Activated T-cell treated with anti-CD3 and anti-CD28 coated beads, Interleukin-2, amount 50 U/mL, for 72 hours (primary cell): Measurements from ENCODE around the gene LRP3. TPM values are rescaled to one million over a fixed set of nuclear protein-coding genes. Genes with fewer than 3 reads are reported as not detected.
"Not testable (repeated sequence)": the region's sequence is repeated elsewhere in the genome, so short reads cannot be mapped to it uniquely, and the experiment has no call there.

ENCODE experiments used
- ATAC-seq, 2 donors: fragments of 150-1000 bp; cut with Tn5 transposase; replicated peaks in 1 of 2; 2 replicates each; pipeline ENCODE4 v1.10.0; 2021; ENCODE audit warnings: moderate library complexity in 2 of 2, mild to moderate bottlenecking in 1 of 2
- DNase-seq, 2 donors: peaks; one replicate each; pipeline ENCODE4 v3.0.0; 2021 to 2022; ENCODE audit warnings: mixed read lengths in 1 of 2
- H3K27ac Mint-ChIP-seq: one replicate; pipeline ENCODE4 v1.8.0; 2022; ENCODE audit warnings: mild to moderate bottlenecking, moderate library complexity, mixed read lengths
- H3K27me3 Mint-ChIP-seq: one replicate; pipeline ENCODE4 v1.8.0; 2022; ENCODE audit warnings: low read depth, mixed read lengths
- H3K36me3 Mint-ChIP-seq, 2 donors: one replicate each; pipeline ENCODE4 v1.8.0; 2022; ENCODE audit warnings: mixed read lengths in 2 of 2, mild to moderate bottlenecking in 1 of 2; ENCODE audit not compliant: insufficient read depth in 2 of 2
- H3K4me1 Mint-ChIP-seq: one replicate; pipeline ENCODE4 v1.8.0; 2022; ENCODE audit warnings: low read depth, mixed read lengths
- H3K4me3 Mint-ChIP-seq, 2 donors: one replicate each; pipeline ENCODE4 v1.8.0; 2022; ENCODE audit warnings: mild to moderate bottlenecking in 2 of 2, mixed read lengths in 2 of 2, moderate library complexity in 2 of 2
- H3K9me3 Mint-ChIP-seq, 2 donors: one replicate each; pipeline ENCODE4 v1.8.0; 2022; ENCODE audit warnings: mixed read lengths in 2 of 2
- total RNA-seq, 2 donors: library from RNA; stranded (reverse); gene quantifications; one replicate each; pipeline ENCODE4 v1.2.3, GENCODE V29; 2022

The LRP3 gene
- total RNA-seq, 2 donors from 2014 or later = 0.10 TPM; not detected in 1

DNA sequence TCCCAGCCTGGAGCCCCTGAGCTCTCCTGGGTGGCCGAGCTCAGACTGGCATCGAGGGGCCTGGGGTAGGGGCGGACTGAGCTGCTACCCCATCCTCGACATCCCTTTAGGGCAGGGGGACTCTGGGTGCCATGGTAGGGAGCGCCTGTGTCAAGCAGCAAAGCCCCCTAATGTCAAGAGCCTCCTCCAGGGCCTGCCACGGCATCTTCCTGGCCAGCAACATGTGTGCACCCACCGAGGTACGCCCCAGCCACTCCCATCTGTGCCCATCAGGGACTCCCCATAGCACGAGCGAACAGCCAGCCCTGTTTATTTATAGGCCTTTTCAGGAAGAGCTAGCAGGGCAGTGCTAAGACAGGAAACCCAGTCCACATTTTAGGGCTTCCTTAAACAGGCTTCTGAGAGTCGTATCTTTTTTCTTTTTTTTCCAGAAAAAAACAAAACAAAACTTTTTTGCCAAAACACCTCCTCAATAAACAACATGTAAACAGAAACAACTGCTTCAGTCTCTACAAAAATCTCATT lies 14.3 kb downstream of the LRP3 start:
- Mint-ChIP-seq H3K36me3 (no peaks in the 10 kb centered on the region), H3K27ac (no peak overlapping the region), H3K4me1 (no peaks in the 10 kb centered on the region), H3K9me3 (no peaks in the 10 kb centered on the region), H3K27me3 (no peaks in the 10 kb centered on the region), H3K4me3 (no peak overlapping the region)
- DNase-seq (no peak), ATAC-seq (no peak)

DNA sequence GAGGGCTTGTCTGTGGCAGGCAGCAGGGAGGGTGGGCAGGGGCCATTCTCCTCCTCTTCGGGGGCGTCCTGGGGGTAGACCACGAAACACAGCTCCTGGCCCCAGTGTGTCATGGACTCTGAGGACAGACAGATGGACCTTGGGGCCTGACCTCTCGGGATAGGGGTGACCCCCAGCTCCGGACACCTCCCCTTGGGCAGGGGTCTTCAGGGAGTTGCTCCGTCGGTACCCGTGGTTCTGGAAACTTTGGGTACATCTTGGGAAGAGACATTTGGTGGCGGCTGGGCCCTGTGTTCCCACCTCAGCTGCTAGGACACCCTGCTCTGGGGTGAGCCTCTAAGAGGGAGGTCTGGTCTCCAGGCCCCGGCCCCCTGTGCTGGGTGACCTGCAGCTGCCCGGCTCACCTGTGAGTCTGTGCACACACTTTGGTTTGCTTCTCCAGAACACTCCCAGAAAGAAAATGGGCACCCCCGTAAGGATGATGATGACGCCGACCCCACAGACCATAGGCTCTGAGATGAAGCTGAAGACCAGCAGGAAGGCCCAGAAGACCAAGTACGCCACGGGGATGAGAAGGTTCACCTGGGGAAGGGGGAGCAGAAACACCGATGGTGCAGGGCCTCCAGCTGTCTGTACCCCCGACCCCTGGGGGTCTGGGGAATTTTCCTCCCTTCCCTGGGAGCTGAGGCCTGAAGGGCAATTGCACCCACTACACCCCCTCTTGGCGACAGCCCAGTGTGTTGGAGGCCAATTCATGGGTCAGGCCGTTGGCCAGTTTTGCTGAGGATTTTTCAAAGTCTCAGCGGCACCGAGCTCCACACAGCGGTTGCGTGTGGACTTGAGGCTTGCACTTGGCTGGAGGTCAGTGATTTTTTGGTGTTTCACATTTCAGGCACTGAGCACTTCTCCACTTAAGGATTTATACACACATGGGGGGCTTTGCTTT lies 15.0 kb downstream of the LRP3 start:
- H3K27ac Mint-ChIP-seq = no peak overlapping the region
- no peaks in the 10 kb centered on the region for H3K27me3 Mint-ChIP-seq
- ATAC-seq (no peak), DNase-seq (no peak)
- no peaks in the 10 kb centered on the region for H3K9me3 Mint-ChIP-seq
- no peaks in the 10 kb centered on the region for H3K36me3 Mint-ChIP-seq
- no peak overlapping the region for H3K4me3 Mint-ChIP-seq
- H3K4me1 Mint-ChIP-seq = no peaks in the 10 kb centered on the region

GRCh38 chr19:33209850-33210230 lies 15.7 kb downstream of the LRP3 start:
- H3K4me1 Mint-ChIP-seq, ATAC-seq, DNase-seq, H3K4me3 Mint-ChIP-seq, H3K9me3 Mint-ChIP-seq, H3K27ac Mint-ChIP-seq, H3K36me3 Mint-ChIP-seq, H3K27me3 Mint-ChIP-seq: not testable (repeated sequence)

GRCh38 chr19:33210266-33210940 lies 16.3 kb downstream of the LRP3 start:
- Mint-ChIP-seq H3K27me3 (no peaks in the 10 kb centered on the region), H3K27ac (no peak overlapping the region), H3K4me1 (no peaks in the 10 kb centered on the region), H3K9me3 (no peaks in the 10 kb centered on the region), H3K36me3 (no peaks in the 10 kb centered on the region), H3K4me3 (no peak overlapping the region)
- ATAC-seq (no peak), DNase-seq (no peak)

DNA sequence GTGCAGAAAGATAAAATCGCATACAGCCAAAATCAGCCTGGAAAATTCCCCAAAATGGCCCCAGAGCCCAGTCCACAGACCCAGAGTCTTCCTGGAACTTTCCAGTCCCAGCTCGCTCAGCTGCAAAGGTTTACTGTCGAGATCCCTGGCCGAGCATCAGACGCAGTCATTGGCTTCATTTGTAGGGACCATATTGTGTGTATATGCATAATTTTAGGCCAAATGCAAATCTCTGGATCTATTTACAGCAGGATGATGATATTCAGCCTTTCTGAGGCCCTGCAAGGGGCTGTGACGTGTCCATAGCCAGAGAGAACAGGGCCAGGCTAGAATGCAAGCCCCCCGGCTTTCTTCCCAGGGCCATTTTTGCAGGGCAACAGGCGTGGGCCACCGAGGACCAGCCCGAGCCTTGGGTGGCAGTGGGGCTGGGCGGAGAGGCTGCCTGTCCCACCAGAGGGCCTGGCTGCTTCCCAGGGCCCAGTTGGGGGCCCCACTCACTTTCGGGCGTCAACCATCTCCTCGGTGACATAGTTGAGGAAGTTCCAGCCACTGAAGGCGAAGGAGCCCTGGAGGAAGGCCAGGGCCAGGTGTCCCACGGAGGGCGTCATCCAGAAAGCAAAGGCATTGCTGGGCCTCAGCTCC lies 17.8 kb downstream of the LRP3 start:
- Mint-ChIP-seq H3K9me3 (no peaks in the 10 kb centered on the region), H3K4me1 (no peaks in the 10 kb centered on the region), H3K27ac (no peak overlapping the region), H3K4me3 (no peak overlapping the region), H3K36me3 (no peaks in the 10 kb centered on the region), H3K27me3 (no peaks in the 10 kb centered on the region)
- no peak for DNase-seq
- no peak for ATAC-seq

DNA sequence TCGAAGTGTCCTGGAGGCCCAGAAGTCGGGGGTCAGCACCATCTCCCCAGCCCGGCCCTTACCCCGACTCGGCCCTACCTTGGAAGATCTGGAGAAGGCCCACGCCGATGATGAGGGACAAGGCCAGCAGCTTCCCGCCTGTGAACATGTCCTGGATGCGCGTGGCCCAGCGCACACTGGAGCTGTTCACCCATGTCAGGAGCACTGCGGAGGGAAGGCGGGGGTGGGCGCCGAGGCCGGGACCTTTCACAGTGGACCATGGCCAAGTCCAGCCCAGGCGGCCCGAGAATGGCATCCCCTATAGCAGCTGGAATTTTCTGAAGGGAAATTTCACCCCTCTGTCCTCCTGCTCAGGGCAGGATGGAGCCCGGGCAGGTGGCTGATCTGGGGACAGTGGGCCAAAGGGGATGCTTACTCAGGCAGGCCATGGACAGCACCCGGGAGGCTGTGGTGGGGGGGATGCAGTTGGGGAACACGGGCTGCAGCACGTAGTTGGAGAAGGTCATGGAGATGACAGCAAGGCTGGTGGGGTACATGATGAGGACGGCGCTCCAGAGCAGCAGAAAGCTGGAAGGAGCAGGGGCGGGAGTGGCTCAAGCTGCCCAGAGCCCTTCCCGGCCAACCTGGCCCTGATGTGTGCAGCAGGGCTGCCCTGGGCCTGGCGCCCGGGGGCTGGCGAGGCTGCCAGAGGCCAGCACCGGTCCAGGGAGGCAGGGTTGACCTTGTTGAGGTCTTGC lies 18.5 kb downstream of the LRP3 start:
- Mint-ChIP-seq H3K36me3 (no peaks in the 10 kb centered on the region), H3K27me3 (no peaks in the 10 kb centered on the region), H3K4me3 (no peak overlapping the region), H3K9me3 (no peaks in the 10 kb centered on the region), H3K4me1 (no peaks in the 10 kb centered on the region), H3K27ac (no peak overlapping the region)
- no peak for DNase-seq
- no peak for ATAC-seq

- Mint-ChIP-seq H3K4me3 (no peak overlapping the region), H3K4me1 (no peaks in the 10 kb centered on the region), H3K27ac (no peak overlapping the region), H3K27me3 (no peaks in the 10 kb centered on the region), H3K36me3 (no peaks in the 10 kb centered on the region), H3K9me3 (no peaks in the 10 kb centered on the region)
- ATAC-seq = no peak
- no peak for DNase-seq
Observed at GRCh38 chr19:33214596-33214995, 20.5 kb downstream of the LRP3 start.

- H3K9me3 Mint-ChIP-seq = no peaks in the 10 kb centered on the region
- no peak for DNase-seq
- H3K27me3 Mint-ChIP-seq = peaks cover 6% of the 10 kb centered on the region
- H3K36me3 Mint-ChIP-seq = no peaks in the 10 kb centered on the region
- no peak overlapping the region for H3K27ac Mint-ChIP-seq
- no peak for ATAC-seq
- no peaks in the 10 kb centered on the region for H3K4me1 Mint-ChIP-seq
- no peak overlapping the region for H3K4me3 Mint-ChIP-seq
Observed at GRCh38 chr19:33215438-33216197, 21.5 kb downstream of the LRP3 start.

DNA sequence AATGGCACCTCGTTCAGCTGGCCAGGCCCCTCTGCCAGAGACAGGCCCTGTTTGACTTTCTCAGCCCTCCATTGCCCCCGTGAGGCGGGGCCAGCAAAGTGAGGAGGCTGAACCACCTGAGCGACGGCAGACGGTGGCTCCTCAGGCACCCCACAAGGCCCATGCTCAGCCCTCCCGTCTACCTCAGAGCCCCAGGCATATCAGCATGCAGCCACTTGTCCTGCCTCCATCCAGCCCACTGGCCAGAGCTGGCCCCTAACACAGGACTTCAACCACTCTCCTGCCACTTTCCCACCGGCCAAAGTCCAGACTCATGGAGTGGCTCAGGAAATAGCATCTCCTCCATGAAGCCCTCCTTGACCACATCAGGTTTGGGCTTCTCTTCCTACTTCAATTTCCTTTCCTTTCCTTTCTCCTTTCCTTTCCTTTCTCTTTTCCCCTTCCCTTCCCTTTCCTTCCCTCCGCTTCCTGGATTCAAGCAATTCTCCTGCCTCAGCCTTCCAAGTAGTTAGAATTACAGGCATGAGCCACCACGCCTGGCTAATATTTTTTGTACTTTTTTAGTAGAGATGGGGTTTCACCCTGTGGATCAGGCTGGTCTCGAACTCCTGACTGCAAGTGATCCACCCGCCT lies 22.2 kb downstream of the LRP3 start:
- H3K36me3 Mint-ChIP-seq = no peaks in the 10 kb centered on the region
- H3K27me3 Mint-ChIP-seq = peaks cover 13% of the 10 kb centered on the region
- H3K4me1 Mint-ChIP-seq = no peaks in the 10 kb centered on the region
- no peak overlapping the region for H3K4me3 Mint-ChIP-seq
- DNase-seq = no peak
- H3K9me3 Mint-ChIP-seq = no peaks in the 10 kb centered on the region
- no peak for ATAC-seq
- no peak overlapping the region for H3K27ac Mint-ChIP-seq

- DNase-seq = no peak
- peaks cover 19% of the 10 kb centered on the region for H3K27me3 Mint-ChIP-seq
- H3K4me3 Mint-ChIP-seq = no peak overlapping the region
- no peaks in the 10 kb centered on the region for H3K9me3 Mint-ChIP-seq
- ATAC-seq = no peak
- H3K27ac Mint-ChIP-seq = no peak overlapping the region
- no peaks in the 10 kb centered on the region for H3K36me3 Mint-ChIP-seq
- H3K4me1 Mint-ChIP-seq = no peaks in the 10 kb centered on the region
Observed at GRCh38 chr19:33217881-33218280, 23.8 kb downstream of the LRP3 start.

GRCh38 chr19:33219261-33219815 lies 25.2 kb downstream of the LRP3 start:
- DNase-seq (no peak), ATAC-seq (no peak)
- no peaks in the 10 kb centered on the region for H3K9me3 Mint-ChIP-seq
- H3K4me3 Mint-ChIP-seq = no peak overlapping the region
- no peak overlapping the region for H3K27ac Mint-ChIP-seq
- no peaks in the 10 kb centered on the region for H3K4me1 Mint-ChIP-seq
- no peaks in the 10 kb centered on the region for H3K36me3 Mint-ChIP-seq
- H3K27me3 Mint-ChIP-seq = peaks cover 25% of the 10 kb centered on the region

- no peaks in the 10 kb centered on the region for H3K36me3 Mint-ChIP-seq
- H3K4me1 Mint-ChIP-seq = no peaks in the 10 kb centered on the region
- no peak for DNase-seq
- H3K9me3 Mint-ChIP-seq = no peaks in the 10 kb centered on the region
- H3K4me3 Mint-ChIP-seq = no peak overlapping the region
- ATAC-seq = no peak
- H3K27ac Mint-ChIP-seq = no peak overlapping the region
- H3K27me3 Mint-ChIP-seq = peaks cover 33% of the 10 kb centered on the region
Observed at GRCh38 chr19:33220115-33220514, 26.0 kb downstream of the LRP3 start.
